Gastrocnemius medialis (tissue), 4 donors: ENCODE results near the gene G6PC1.
"Not testable (repeated sequence)": the region's sequence is repeated elsewhere in the genome, so short reads cannot be mapped to it uniquely, and the experiment has no call there.

Experiments used
- CTCF ChIP-seq, 5 experiments: fragments of 450-650 bp in 3 of 5; fragments of 200-600 bp in 2 of 5; sonication (generic) in 2 of 5; IDR thresholded peaks in 4 of 5; conservative IDR thresholded peaks in 1 of 5; 1 replicate in 4 of 5; 2 replicates in 1 of 5; pipeline ENCODE4 v1.5.1; 2016 to 2019; ENCODE audit warnings: antibody characterized with exemption in 5 of 5, mild to moderate bottlenecking in 3 of 5, moderate library complexity in 3 of 5
- POLR2A ChIP-seq, 2 donors: fragments of 450-650 bp; IDR thresholded peaks; one replicate each; pipeline ENCODE4 v1.6.1; 2017; ENCODE audit warnings: antibody characterized with exemption in 2 of 2, mild to moderate bottlenecking in 2 of 2, moderate library complexity in 2 of 2

- not testable (repeated sequence) for TF ChIP-seq CTCF (IDR thresholded peaks at IDR 0.05 in 4 of 5, conservative IDR thresholded peaks at IDR 0.05 in 1 of 5); POLR2A (IDR thresholded peaks at IDR 0.05)
Observed at GRCh38 chr17:42873932-42874695, 26.5 kb upstream of the G6PC1 start.
